Stimulated activated CD8-positive, alpha-beta memory T cell treated with anti-CD3 and anti-CD28 coated beads, Interleukin-7, amount 100 ng/mL, for 48 hours (primary cell): ENCODE measurements around the gene NF1.
"Not testable (repeated sequence)": the region's sequence is repeated elsewhere in the genome, so short reads cannot be mapped to it uniquely, and the experiment has no call there.

ENCODE experiments used
- DNase-seq, 2 donors: peaks; one replicate each; pipeline ENCODE4 v3.0.0-alpha.2; 2020; ENCODE audit warnings: low read depth in 1 of 2; ENCODE audit errors: extremely low read depth in 1 of 2

NF1 gene

GRCh38 chr17:31289790-31290189, 195.0 kb downstream of the NF1 start:
- no peak for DNase-seq

GRCh38 chr17:31291820-31292219, 197.0 kb downstream of the NF1 start:
- DNase-seq, result no peak

- no peak for DNase-seq
Observed at GRCh38 chr17:31293581-31293980, 198.8 kb downstream of the NF1 start.

GRCh38 chr17:31294231-31294630, 199.5 kb downstream of the NF1 start:
- no peak for DNase-seq

- DNase-seq, result no peak
Observed at GRCh38 chr17:31294820-31295488, 200.2 kb downstream of the NF1 start.

- no peak for DNase-seq
Observed at GRCh38 chr17:31295489-31295871, 200.7 kb downstream of the NF1 start.

GRCh38 chr17:31296142-31296541, 201.4 kb downstream of the NF1 start:
- DNase-seq, result no peak

- DNase-seq, result no peak
Observed at GRCh38 chr17:31297090-31297489, 202.3 kb downstream of the NF1 start, which contains the start of gene OMG. Gene OMG (minus strand): TSS chr17:31297239. CDS start chr17:31296331, 908 bp downstream.

GRCh38 chr17:31299624-31300023, 204.8 kb downstream of the NF1 start:
- DNase-seq, result no peak

- DNase-seq, result no peak
Observed at GRCh38 chr17:31307640-31308039, 212.9 kb downstream of the NF1 start.

- DNase-seq, result no peak
Observed at GRCh38 chr17:31308372-31309334, 213.9 kb downstream of the NF1 start.

GRCh38 chr17:31309556-31309955, 214.8 kb downstream of the NF1 start:
- DNase-seq, result no peak

- no peak for DNase-seq
Observed at GRCh38 chr17:31310260-31310659, 215.5 kb downstream of the NF1 start.

- DNase-seq, result no peak
Observed at GRCh38 chr17:31310886-31311285, 216.1 kb downstream of the NF1 start.

- no peak for DNase-seq
Observed at GRCh38 chr17:31311526-31311925, 216.7 kb downstream of the NF1 start.

- not testable (repeated sequence) for DNase-seq
Observed at GRCh38 chr17:31312223-31312622, 217.4 kb downstream of the NF1 start.

- no peak for DNase-seq
Observed at GRCh38 chr17:31313982-31314781, 219.4 kb downstream of the NF1 start, which contains the start of gene EVI2B. Gene EVI2B (minus strand): TSS chr17:31314054. CDS start chr17:31305609, 8,445 bp downstream.

- DNase-seq, result no peak
Observed at GRCh38 chr17:31314782-31315100, 220.0 kb downstream of the NF1 start.

GRCh38 chr17:31318298-31318801, 223.6 kb downstream of the NF1 start:
- DNase-seq, result peak; percentile 21 to 57

- DNase-seq, result no peak
Observed at GRCh38 chr17:31318851-31319661, 224.3 kb downstream of the NF1 start.
